CD4-positive, alpha-beta T cell (primary cell): ENCODE measurements around the gene RLN1. TPM values are rescaled to one million over a fixed set of nuclear protein-coding genes. Genes with fewer than 3 reads are reported as not detected.
A peak's percentile ranks its signal among the peaks of the same experiment; 100 is the strongest.

Experiments
- ATAC-seq: fragments of 200-7000 bp; cut with Tn5 transposase; one replicate; pipeline ENCODE4 v1.10.0; 2022; ENCODE audit warnings: mild to moderate bottlenecking; ENCODE audit not compliant: poor library complexity
- CTCF ChIA-PET: fragments of 350-600 bp; sonication (Branson Sonifier 250); formaldehyde crosslinking; loops from one replicate; lab custom pipeline; 2021; ENCODE audit warnings: antibody characterized with exemption, inconsistent platforms; lab: Charles Lee
- POLR2A ChIA-PET: fragments of 350-600 bp; sonication (Branson Sonifier 250); formaldehyde crosslinking; loops from one replicate; lab custom pipeline; 2021; ENCODE audit warnings: antibody characterized with exemption, inconsistent platforms; lab: Charles Lee
- DNase-seq, 14 experiments: peaks; one replicate each; pipeline ENCODE4 v3.0.0-alpha.2; 2013 to 2020; ENCODE audit warnings: mixed read lengths in 2 of 14
- H3K27ac ChIP-seq, 2 donors: one replicate each; pipeline versions ENCODE4 v1.5.1 to v1.7.0; 2013; ENCODE audit warnings: low read length in 2 of 2, low read depth in 1 of 2, mild to moderate bottlenecking in 1 of 2
- H3K27me3 ChIP-seq, 2 experiments: 1 replicate in 1 of 2; 2 replicates in 1 of 2; pipeline versions ENCODE4 v1.6.1 to v1.7.0; 2013; ENCODE audit warnings: low read length in 2 of 2, control low read depth in 1 of 2, mild to moderate bottlenecking in 1 of 2, moderate library complexity in 1 of 2; ENCODE audit not compliant: insufficient read depth in 2 of 2, control insufficient read depth in 1 of 2
- H3K36me3 ChIP-seq: one replicate; pipeline ENCODE4 v1.6.1; 2013; ENCODE audit warnings: low read length, control low read depth; ENCODE audit not compliant: insufficient read depth
- H3K4me1 ChIP-seq: one replicate; pipeline ENCODE4 v1.6.1; 2013; ENCODE audit warnings: low read length, control low read depth; ENCODE audit not compliant: insufficient read depth
- H3K4me3 ChIP-seq: one replicate; pipeline ENCODE4 v1.5.1; 2013; ENCODE audit warnings: mild to moderate bottlenecking, low read length, moderate library complexity
- H3K9me3 ChIP-seq, 2 experiments: 1 replicate in 1 of 2; 2 replicates in 1 of 2; pipeline versions ENCODE4 v1.6.1 to v1.7.0; 2013; ENCODE audit warnings: low read length in 2 of 2, mild to moderate bottlenecking in 2 of 2, control low read depth in 1 of 2, moderate library complexity in 1 of 2; ENCODE audit not compliant: control insufficient read depth in 1 of 2, insufficient read depth in 1 of 2
- H3K27ac Mint-ChIP-seq: one replicate; pipeline ENCODE4 v1.8.0; 2020; ENCODE audit warnings: mixed read lengths
- H3K27me3 Mint-ChIP-seq: one replicate; pipeline ENCODE4 v1.8.0; 2021; ENCODE audit warnings: mixed read lengths
- H3K36me3 Mint-ChIP-seq: one replicate; pipeline ENCODE4 v1.8.0; 2021; ENCODE audit warnings: low read depth, mixed read lengths
- H3K4me1 Mint-ChIP-seq: one replicate; pipeline ENCODE4 v1.8.0; 2021; ENCODE audit warnings: low read depth, mixed read lengths
- H3K4me3 Mint-ChIP-seq: one replicate; pipeline ENCODE4 v1.8.0; 2020; ENCODE audit warnings: mild to moderate bottlenecking, mixed read lengths
- H3K9me3 Mint-ChIP-seq: one replicate; pipeline ENCODE4 v1.8.0; 2020; ENCODE audit warnings: mixed read lengths
- CTCF ChIP-seq: fragments of 200-600 bp; IDR thresholded peaks from one replicate; pipeline ENCODE4 v1.8.0; 2022; ENCODE audit warnings: antibody characterized with exemption, mild to moderate bottlenecking
- intact Hi-C, 2 experiments: fragments of 100-400 bp; cut with DNase I in 1 of 2; cut with micrococcal nuclease in 1 of 2; formaldehyde crosslinking; loops; one replicate each; pipeline versions ENCODE4 v1.15.1 to v1.9.0; 2023 to 2025; cut with DNase I, micrococcal nuclease
- total RNA-seq, 174 experiments: library from RNA in 2 of 174; stranded (reverse) in 2 of 174; gene quantifications; one replicate each; pipeline ENCODE4 v1.2.3 and lab custom pipeline; 2021 to 2026

RLN1 gene
- total RNA-seq, 2 experiments from 2014 or later, result 0.36 to 0.84 TPM

- Histone ChIP-seq H3K36me3 (peaks cover 3% of the 10 kb centered on the region), H3K9me3 (no peaks in the 10 kb centered on the region), H3K27me3 (no peaks in the 10 kb centered on the region), H3K4me3 (no peak overlapping the region), H3K27ac (no peak overlapping the region), H3K4me1 (peaks cover 27% of the 10 kb centered on the region)
- H3K4me3 Mint-ChIP-seq, result no peak overlapping the region
- intact Hi-C loops, result loop anchor here in 1 of 2 experiments (10.0 kb wide), 1 partner anchor 50 kb away; the partner anchor contains the start of gene RLN2
- H3K27ac Mint-ChIP-seq, result peak overlapping the region; percentile 32
- no peak for ATAC-seq
- no peak for DNase-seq
- POLR2A ChIA-PET, result no interaction called here
- no peak for TF ChIP-seq CTCF
- H3K27me3 Mint-ChIP-seq, result no peaks in the 10 kb centered on the region
- H3K9me3 Mint-ChIP-seq, result peaks cover 4% of the 10 kb centered on the region
- peaks cover 42% of the 10 kb centered on the region for H3K4me1 Mint-ChIP-seq
- H3K36me3 Mint-ChIP-seq, result peaks cover 21% of the 10 kb centered on the region
- CTCF ChIA-PET, result no interaction called here
These were observed 15.6 kb upstream of the RLN1 start for GRCh38 chr9:5355226-5355625.

GRCh38 chr9:5354184-5354583, 14.5 kb upstream of the RLN1 start:
- Histone ChIP-seq H3K9me3 (peaks cover 0 to 5% of the 10 kb centered on the region in 2 experiments), H3K36me3 (peaks cover 3% of the 10 kb centered on the region), H3K27me3 (no peaks in the 10 kb centered on the region), H3K4me3 (no peak overlapping the region), H3K27ac (no peak overlapping the region), H3K4me1 (peaks cover 27% of the 10 kb centered on the region)
- no peak for TF ChIP-seq CTCF
- POLR2A ChIA-PET, result no interaction called here
- Mint-ChIP-seq H3K4me1 (peaks cover 48% of the 10 kb centered on the region), H3K27me3 (no peaks in the 10 kb centered on the region), H3K9me3 (peaks cover 6% of the 10 kb centered on the region), H3K27ac (peak overlapping the region; percentile 47), H3K4me3 (no peak overlapping the region), H3K36me3 (peaks cover 27% of the 10 kb centered on the region)
- ATAC-seq (no peak), DNase-seq (no peak)
- intact Hi-C loops, result loop anchor here in 1 of 2 experiments (10.0 kb wide), 1 partner anchor 49 kb away; the partner anchor contains the start of gene RLN2
- CTCF ChIA-PET, result no interaction called here

GRCh38 chr9:5352637-5353248, 13.1 kb upstream of the RLN1 start:
- DNase-seq (peak in 5 of 14 experiments; percentile 9 to 81 (median 26)), ATAC-seq (peak; percentile 74)
- H3K4me1 Mint-ChIP-seq, result peaks cover 48% of the 10 kb centered on the region
- peaks cover 18% of the 10 kb centered on the region for H3K36me3 Mint-ChIP-seq
- no peak overlapping the region for H3K4me3 ChIP-seq
- H3K27ac Mint-ChIP-seq, result peak overlapping the region; percentile 59
- ChIA-PET CTCF (no interaction called here), POLR2A (interaction anchor here (0.6 to 1.1 kb wide), 6 partner anchors 16 to 276 kb away, joined by 3 to 4 read pairs (median 4); partner anchors contain the start of genes PLGRKT and RIC1)
- no peaks in the 10 kb centered on the region for H3K27me3 ChIP-seq
- no peaks in the 10 kb centered on the region for H3K36me3 ChIP-seq
- H3K27me3 Mint-ChIP-seq, result no peaks in the 10 kb centered on the region
- peaks cover 6% of the 10 kb centered on the region for H3K9me3 Mint-ChIP-seq
- intact Hi-C loops, result loop anchor here in 1 of 2 experiments (10.0 kb wide), 1 partner anchor 48 kb away; the partner anchor contains the start of gene RLN2
- H3K4me1 ChIP-seq, result peaks cover 27% of the 10 kb centered on the region
- H3K4me3 Mint-ChIP-seq, result peak overlapping the region; percentile 59
- peaks cover 0 to 5% of the 10 kb centered on the region in 2 experiments for H3K9me3 ChIP-seq
- no peak overlapping the region for H3K27ac ChIP-seq
- no peak for TF ChIP-seq CTCF
